Esophagus squamous epithelium (tissue), 5 donors: ENCODE results near the gene UBE2R2. TPM values are rescaled to one million over a fixed set of nuclear protein-coding genes. Genes with fewer than 3 reads are reported as not detected.
"Not testable (repeated sequence)": the region's sequence is repeated elsewhere in the genome, so short reads cannot be mapped to it uniquely, and the experiment has no call there.

Experiments used
- DNase-seq: peaks from one replicate; lab custom pipeline; 2025; lab: John Stamatoyannopoulos, UW
- H3K27ac ChIP-seq, 4 donors: fragments of 200-600 bp; sonication (generic); one replicate each; pipeline ENCODE4 v1.5.1; 2016 to 2019; ENCODE audit warnings: mild to moderate bottlenecking in 1 of 4
- H3K27me3 ChIP-seq, 4 donors: fragments of 200-600 bp; sonication (generic); 1 replicate in 3 of 4; 2 replicates in 1 of 4; pipeline versions ENCODE4 v1.5.1 to v1.6.0; 2017 to 2021; ENCODE audit warnings: antibody characterized with exemption in 1 of 4
- H3K36me3 ChIP-seq, 3 donors: fragments of 200-600 bp; sonication (generic); one replicate each; pipeline ENCODE4 v1.5.1; 2016 to 2019
- H3K4me1 ChIP-seq, 3 donors: fragments of 200-600 bp; sonication (generic); one replicate each; pipeline ENCODE4 v1.5.1; 2017 to 2019
- H3K4me3 ChIP-seq, 4 donors: fragments of 200-600 bp; sonication (generic); 1 replicate in 3 of 4; 2 replicates in 1 of 4; pipeline ENCODE4 v1.5.1; 2016 to 2019; ENCODE audit warnings: mild to moderate bottlenecking in 2 of 4, moderate library complexity in 1 of 4
- H3K9me3 ChIP-seq, 3 donors: fragments of 200-600 bp; sonication (generic); one replicate each; pipeline ENCODE4 v1.5.1; 2016 to 2019
- CTCF ChIP-seq, 6 experiments: fragments of 450-650 bp in 4 of 6; fragments of 200-600 bp in 2 of 6; sonication (generic) in 2 of 6; IDR thresholded peaks; one replicate each; pipeline ENCODE4 v1.5.1; 2016 to 2019; ENCODE audit warnings: antibody characterized with exemption in 6 of 6, mild to moderate bottlenecking in 4 of 6, moderate library complexity in 4 of 6
- POLR2A ChIP-seq, 4 donors: fragments of 450-650 bp; IDR thresholded peaks; one replicate each; pipeline ENCODE4 v1.6.1; 2017; ENCODE audit warnings: antibody characterized with exemption in 4 of 4, mild to moderate bottlenecking in 4 of 4, moderate library complexity in 3 of 4
- WGBS, 2 donors: methylation state at CpG; one replicate each; pipeline ENCODE4 v1.1.5; 2018; 5-methylcytosine and 5-hydroxymethylcytosine counted together
- intact Hi-C: fragments of 100-400 bp; cut with DNase I; formaldehyde crosslinking; loops from one replicate; pipeline ENCODE4 v1.15.0; 2022
- total RNA-seq, 4 donors: library from RNA; depleted of rRNA; stranded (reverse); fragments of >200 nt; gene quantifications; one replicate each; pipeline ENCODE4 v1.1.0, GENCODE V29; 2016
- donor health status: DM: yes; HTN: yes; CAD: no.

UBE2R2 gene
- total RNA-seq, 4 donors from 2014 or later = 14.3 to 19.1 (median 16.7) TPM

GRCh38 chr9:33787839-33788238 lies 29.1 kb upstream of the UBE2R2 start:
- no peak overlapping the region for H3K4me3 ChIP-seq
- H3K4me1 ChIP-seq = no peaks in the 10 kb centered on the region
- TF ChIP-seq POLR2A (IDR thresholded peaks at IDR 0.05) (no peak), CTCF (IDR thresholded peaks at IDR 0.05) (peak in 1 of 6 experiments; percentile 6)
- no peak overlapping the region for H3K27ac ChIP-seq
- DNase-seq = no peak
- intact Hi-C loops = no loop called here
- H3K27me3 ChIP-seq = no peaks in the 10 kb centered on the region
- no peaks in the 10 kb centered on the region for H3K9me3 ChIP-seq
- H3K36me3 ChIP-seq = no peaks in the 10 kb centered on the region
- WGBS, 2 donors = 36 to 57% methylated on average over 1 of the region's 1 CpG

- H3K36me3 ChIP-seq, intact Hi-C loops, H3K27me3 ChIP-seq, H3K27ac ChIP-seq, H3K9me3 ChIP-seq, DNase-seq, H3K4me1 ChIP-seq, H3K4me3 ChIP-seq: not testable (repeated sequence)
- WGBS, 2 donors = 81 to 89% methylated on average over 2 of the region's 2 CpGs
Observed at GRCh38 chr9:33789429-33789828, 27.5 kb upstream of the UBE2R2 start.

GRCh38 chr9:33791117-33791516 lies 25.8 kb upstream of the UBE2R2 start:
- no peaks in the 10 kb centered on the region for H3K9me3 ChIP-seq
- WGBS, 2 donors = 0 to 60% methylated on average over 1 of the region's 2 CpGs
- no peak overlapping the region for H3K4me3 ChIP-seq
- intact Hi-C loops = no loop called here
- no peak overlapping the region for H3K27ac ChIP-seq
- H3K4me1 ChIP-seq = peaks cover 0 to 9% (median 0%) of the 10 kb centered on the region in 3 donors
- no peak for DNase-seq
- TF ChIP-seq POLR2A (IDR thresholded peaks at IDR 0.05) = no peak
- no peak for TF ChIP-seq CTCF (IDR thresholded peaks at IDR 0.05)
- H3K27me3 ChIP-seq = peaks cover 0 to 1% (median 0%) of the 10 kb centered on the region in 4 donors
- H3K36me3 ChIP-seq = no peaks in the 10 kb centered on the region

- H3K36me3 ChIP-seq, H3K9me3 ChIP-seq, H3K4me3 ChIP-seq, H3K4me1 ChIP-seq, DNase-seq, intact Hi-C loops, H3K27ac ChIP-seq: not testable (repeated sequence)
- H3K27me3 ChIP-seq = peaks cover 0 to 11% (median 0%) of the 10 kb centered on the region in 4 donors
- WGBS, 2 donors = 50 to 85% methylated on average over 1 of the region's 1 CpG
Observed at GRCh38 chr9:33793496-33793895, 23.5 kb upstream of the UBE2R2 start.

- DNase-seq = no peak
- intact Hi-C loops = no loop called here
- H3K27me3 ChIP-seq = peaks cover 0 to 11% (median 0%) of the 10 kb centered on the region in 4 donors
- no peaks in the 10 kb centered on the region for H3K9me3 ChIP-seq
- no peak overlapping the region for H3K27ac ChIP-seq
- H3K36me3 ChIP-seq = no peaks in the 10 kb centered on the region
- H3K4me1 ChIP-seq = peaks cover 0 to 10% (median 0%) of the 10 kb centered on the region in 3 donors
- TF ChIP-seq CTCF (IDR thresholded peaks at IDR 0.05) (no peak), POLR2A (IDR thresholded peaks at IDR 0.05) (no peak)
- H3K4me3 ChIP-seq = no peak overlapping the region
- 78 to 83% methylated on average over 2 of the region's 2 CpGs for WGBS, 2 donors
Observed at GRCh38 chr9:33794560-33794959, 22.4 kb upstream of the UBE2R2 start.

- intact Hi-C loops = no loop called here
- peaks cover 0 to 10% (median 0%) of the 10 kb centered on the region in 3 donors for H3K4me1 ChIP-seq
- 48 to 54% methylated on average over 4 of the region's 4 CpGs for WGBS, 2 donors
- no peak within 1 kb of the TSS for H3K27ac ChIP-seq
- H3K4me3 ChIP-seq = no peak within 1 kb of the TSS
- H3K9me3 ChIP-seq = no peaks in the 10 kb centered on the region
- H3K27me3 ChIP-seq = peaks cover 0 to 11% (median 0%) of the 10 kb centered on the region in 4 donors
- TF ChIP-seq POLR2A (IDR thresholded peaks at IDR 0.05) (no peak), CTCF (IDR thresholded peaks at IDR 0.05) (no peak)
- H3K36me3 ChIP-seq = no peaks in the 10 kb centered on the region
- DNase-seq = no peak
Observed at GRCh38 chr9:33795281-33795680, 21.7 kb upstream of the UBE2R2 start, which contains the start of gene PRSS3. PRSS3 (plus strand) TSS chr9:33795561; CDS start chr9:33795574, 13 bp downstream.
